IPS-18c (cell line): ENCODE data around the gene ABCC1.
"Not testable (repeated sequence)": the region's sequence is repeated elsewhere in the genome, so short reads cannot be mapped to it uniquely, and the experiment has no call there.

Source experiments
- H3K4me3 ChIP-seq: 2 replicates; pipeline ENCODE4 v1.7.0; 2013; ENCODE audit warnings: low read depth, mild to moderate bottlenecking, low read length, moderate library complexity; ENCODE audit not compliant: insufficient read depth
- H3K9me3 ChIP-seq: one replicate; pipeline ENCODE4 v1.6.1; 2013; ENCODE audit warnings: mild to moderate bottlenecking, low read length, moderate library complexity; ENCODE audit not compliant: control insufficient read depth, insufficient read depth

ABCC1 gene

DNA sequence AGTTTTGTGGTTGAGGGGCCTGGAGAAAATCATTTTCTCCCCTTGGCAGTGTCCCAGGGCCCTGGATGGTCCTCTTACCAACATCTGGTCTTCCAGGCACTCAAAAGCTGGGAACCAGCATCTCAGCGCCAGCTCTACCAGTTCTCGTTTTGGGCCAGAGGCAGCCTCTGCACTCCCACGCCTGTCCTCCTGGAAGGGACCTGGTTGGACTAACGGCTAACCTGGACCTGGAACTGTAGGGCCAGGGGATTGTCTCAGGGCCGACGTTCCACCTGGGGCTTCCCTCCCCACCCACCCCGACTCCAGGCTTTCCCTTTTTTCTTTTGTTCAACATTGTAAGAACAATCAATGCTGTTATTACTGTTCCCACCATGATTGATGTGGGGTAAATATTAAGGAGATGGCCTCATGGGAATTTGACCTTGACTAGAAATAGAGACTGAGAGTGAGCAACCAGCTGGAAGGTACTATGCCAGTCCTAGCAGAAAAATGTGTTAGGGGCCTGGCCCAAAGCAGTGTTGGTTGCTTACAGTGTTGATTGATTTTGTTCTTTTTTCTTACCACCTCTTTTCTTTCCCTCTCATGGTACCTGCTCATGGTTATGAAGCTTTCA lies 192.5 kb downstream of the ABCC1 start:
- H3K4me3 ChIP-seq: no peak overlapping the region
- no peaks in the 10 kb centered on the region for H3K9me3 ChIP-seq

DNA sequence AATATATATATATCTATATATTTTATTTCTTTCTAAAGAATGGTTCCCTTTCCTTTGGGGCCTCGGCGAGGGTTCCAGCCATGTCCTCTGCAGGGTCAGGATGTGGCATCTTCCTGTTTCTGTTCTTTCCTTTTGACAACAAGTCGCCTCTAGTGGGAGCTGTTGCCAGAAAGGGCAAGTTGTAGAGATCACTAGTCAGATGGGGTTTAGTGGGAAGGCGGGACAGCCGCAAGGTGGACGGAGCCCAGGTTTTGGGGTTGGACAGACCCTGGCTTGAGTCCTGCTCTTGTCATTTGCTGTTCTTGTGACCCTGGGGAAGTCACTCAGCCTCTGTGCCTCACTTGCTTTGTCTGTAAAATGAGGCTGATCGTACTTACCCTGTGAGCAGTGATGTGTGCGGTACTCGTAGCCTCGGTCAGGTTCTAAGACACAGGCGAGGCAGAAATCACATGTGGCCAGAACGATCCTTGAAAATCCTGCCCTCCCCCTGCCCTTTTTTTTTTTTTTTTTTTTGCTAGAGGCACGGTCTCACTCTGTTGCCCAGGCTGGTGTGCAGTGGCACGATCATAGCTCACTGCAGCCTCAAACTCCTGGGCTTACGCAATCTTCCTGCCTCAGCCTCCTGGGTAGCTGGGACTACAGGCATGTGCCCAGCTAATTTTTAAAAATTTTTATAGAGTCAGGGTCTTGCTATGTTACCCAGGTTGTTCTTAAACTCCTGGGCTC lies 193.8 kb downstream of the ABCC1 start:
- Histone ChIP-seq H3K4me3 (no peak overlapping the region), H3K9me3 (no peaks in the 10 kb centered on the region)

DNA sequence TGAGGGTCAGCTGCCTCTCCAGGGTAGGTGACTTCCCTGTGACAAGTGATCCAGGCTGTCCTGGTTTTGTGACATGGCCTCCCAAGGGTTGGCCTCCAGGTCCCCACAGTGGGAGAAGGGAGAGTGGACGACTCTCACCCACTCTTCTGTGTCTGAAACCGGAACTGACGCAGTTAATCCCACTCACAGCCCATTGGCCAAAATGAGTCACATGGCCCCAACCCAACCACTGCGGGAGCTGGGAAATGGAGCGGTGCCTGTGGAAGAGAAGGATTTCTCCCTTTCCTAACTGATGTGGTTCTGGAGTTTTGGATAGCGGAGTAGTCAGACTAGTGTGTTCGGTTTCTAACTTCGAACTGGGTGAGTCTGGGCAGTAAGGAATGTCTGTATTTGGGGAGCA lies 194.5 kb downstream of the ABCC1 start:
- Histone ChIP-seq H3K9me3 (no peaks in the 10 kb centered on the region), H3K4me3 (no peak overlapping the region)

DNA sequence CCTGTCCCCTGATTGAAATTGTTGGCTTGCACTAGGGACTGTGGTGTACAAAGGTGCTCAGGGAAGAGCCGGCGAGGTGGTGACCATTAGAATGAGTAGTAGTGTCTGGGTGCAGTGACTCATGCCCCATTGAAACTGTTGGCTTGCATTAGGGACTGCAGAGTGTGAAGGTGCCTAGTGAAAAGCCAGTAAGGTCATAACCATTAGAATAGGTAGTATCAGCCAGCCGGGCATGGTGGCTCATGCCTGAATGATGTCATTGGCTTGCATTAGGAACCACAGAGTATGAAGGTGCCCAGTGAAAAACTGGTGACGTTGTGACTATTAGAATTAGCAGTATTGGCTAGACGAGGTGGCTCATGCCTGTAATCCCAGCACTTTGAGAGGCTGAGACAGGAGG lies 195.0 kb downstream of the ABCC1 start:
- no peak overlapping the region for H3K4me3 ChIP-seq
- no peaks in the 10 kb centered on the region for H3K9me3 ChIP-seq

DNA sequence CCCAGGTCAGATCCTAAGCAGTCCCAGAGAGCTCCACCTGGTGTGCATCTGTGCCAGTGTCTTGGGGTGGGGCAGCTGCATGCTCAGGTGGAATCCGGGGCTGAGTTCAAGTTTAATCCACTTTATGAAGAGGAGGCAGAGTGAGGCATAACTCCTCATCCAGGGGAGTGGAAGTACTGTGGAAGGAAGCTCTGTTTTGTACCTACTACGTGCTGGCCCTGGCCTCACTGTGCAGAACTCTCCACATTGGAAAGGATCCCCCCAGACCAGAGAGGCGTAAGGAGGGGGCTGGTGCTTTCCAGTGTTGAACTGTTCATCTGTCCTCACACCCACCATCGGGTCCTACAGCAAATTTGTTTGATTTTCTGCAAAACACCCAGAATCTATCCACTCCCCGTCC lies 195.9 kb downstream of the ABCC1 start:
- H3K4me3 ChIP-seq: no peak overlapping the region
- H3K9me3 ChIP-seq: no peaks in the 10 kb centered on the region

DNA sequence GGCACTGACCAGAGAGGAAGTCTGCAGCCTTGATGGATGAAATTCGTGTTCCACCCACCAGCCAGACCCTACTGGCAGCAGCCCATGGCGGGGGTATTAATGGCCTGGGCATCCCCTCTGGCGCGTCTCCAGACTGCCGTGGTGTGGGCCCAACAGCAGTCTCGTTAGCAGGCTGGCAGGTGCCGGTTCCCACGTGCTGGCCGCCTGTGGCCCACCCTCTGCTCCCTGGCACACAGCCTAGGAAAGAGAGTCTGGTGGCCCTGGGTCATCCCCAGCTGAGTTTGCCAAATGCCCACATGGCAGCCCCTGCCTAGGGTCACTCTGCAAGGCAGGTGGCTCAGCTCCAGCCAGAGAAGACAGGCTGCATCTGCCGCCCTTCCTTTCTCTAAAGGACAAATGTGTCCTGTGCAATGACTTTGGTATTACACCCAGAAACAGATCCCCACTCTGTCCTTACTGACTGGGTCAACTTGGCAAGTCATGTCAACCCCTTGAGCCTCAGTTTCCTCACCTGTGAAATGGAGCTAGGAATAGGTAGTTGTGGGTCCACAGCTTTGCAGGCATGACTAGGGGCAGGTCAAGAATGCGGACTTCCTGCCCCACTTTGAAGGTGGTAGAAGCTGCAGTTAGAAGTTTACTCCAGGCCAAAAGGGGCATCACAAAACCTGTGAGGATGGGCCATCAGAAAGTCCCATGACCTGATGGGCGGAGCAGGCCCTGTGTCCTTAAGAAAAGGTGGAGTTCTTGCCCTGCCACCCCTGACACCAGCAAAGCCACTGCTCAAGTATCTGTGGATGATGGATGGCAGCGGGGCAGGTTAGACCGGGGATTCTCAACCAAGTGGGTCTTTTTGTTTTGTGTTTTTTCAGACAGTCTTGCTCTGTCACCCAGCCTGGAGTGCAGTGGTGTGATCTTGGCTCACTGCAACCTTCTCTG lies 197.2 kb downstream of the ABCC1 start:
- H3K9me3 ChIP-seq: no peaks in the 10 kb centered on the region
- no peak overlapping the region for H3K4me3 ChIP-seq

DNA sequence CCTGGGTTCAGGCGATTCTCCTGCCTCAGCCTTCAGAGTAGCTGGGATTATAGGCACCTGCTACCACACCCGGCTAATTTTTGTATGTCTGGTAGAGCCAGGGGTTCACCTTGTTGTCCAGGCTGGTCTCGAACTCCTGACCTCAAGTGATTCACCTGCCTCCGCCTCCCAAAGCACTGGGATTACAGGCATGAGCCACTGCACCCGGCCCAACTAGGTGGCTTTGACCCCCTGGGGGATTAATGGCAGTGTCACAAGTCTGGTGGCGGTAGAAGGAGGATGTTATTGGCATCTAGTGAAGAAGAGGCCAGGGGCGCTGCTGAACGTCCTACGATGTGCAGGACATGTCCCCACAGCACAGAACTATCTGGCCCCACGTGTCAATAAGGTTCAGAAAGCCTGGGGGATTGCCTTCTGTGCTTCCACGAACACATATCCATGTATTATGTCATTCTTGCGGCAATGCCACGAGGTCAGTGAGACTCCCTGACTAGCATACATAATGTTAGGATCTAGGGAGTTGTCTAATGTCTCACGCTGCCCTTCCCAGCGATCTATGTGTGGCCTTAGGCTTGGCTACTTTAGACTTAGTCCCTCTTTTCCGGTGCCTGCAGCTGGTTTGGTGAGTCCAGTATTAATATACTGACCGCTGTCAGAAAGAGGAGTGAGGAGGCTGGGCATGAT lies 198.0 kb downstream of the ABCC1 start:
- Histone ChIP-seq H3K9me3 (no peaks in the 10 kb centered on the region), H3K4me3 (no peak overlapping the region)

DNA sequence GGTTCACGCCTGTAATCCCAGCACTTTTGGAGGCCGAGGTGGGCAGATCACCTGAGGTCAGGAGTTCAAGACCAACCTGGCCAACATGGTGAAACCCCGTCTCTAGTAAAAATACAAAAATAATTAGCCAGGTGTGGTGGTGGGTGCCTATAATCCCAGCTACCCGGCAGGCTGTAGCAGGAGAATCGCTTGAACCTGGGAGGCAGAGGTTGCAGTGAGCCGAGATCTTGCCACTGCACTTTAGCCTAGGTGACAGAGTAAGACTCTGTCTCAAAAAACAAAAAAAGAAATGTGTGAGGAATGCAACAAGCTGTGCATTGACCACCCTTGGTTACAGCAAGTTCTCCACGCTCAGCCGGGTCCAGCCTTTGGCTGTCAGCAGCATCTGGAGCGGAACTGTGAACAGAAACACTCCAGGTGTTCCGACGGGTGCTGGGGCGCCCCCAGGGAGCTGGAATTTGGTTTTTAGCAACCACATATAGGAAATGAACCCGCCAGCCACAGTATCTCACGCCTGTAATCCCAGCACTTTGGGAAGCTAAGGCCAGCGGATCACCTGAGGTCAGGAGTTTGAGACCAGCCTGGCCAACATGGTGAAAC lies 198.7 kb downstream of the ABCC1 start:
- not testable (repeated sequence) for H3K4me3 ChIP-seq, H3K9me3 ChIP-seq

DNA sequence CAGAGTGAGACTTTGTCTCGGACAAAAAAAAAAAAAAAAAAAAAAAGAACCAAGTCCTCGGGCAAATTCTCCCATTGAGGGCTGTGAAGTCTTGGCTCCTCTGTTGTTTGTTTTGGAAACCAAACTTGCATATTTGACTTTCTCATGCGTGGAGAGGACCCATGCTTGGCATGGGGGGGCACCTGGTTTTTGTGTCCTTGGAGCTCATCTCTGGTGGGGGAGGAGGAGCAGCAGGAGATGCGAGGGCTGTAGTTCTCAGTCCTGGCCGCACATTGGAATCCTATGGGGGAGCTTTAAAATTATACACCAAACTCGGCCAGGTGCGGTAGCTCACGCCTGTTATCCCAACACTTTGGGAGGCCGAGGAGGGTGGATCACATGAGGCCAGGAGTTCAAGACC lies 199.3 kb downstream of the ABCC1 start:
- Histone ChIP-seq H3K9me3 (no peaks in the 10 kb centered on the region), H3K4me3 (no peak overlapping the region)

DNA sequence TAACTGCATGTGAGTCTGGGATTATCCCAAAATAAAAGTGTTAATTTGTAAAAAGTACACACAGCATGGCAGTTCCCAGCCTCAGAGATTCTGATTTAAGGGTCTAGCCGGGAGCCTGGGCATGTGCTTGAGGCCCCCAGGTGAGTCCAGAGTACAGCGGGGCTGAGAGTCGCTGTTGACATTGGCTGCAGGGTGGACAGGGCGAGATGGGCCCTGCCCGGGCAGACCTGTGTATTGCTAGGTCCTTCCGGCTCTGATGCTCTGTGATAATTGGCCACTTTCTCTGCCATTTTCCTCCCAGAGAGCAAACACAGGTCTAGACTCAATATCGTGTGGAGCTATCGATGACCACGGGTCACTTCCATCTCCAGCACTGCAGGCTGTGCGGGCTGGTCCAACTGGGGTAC lies 200.3 kb downstream of the ABCC1 start:
- Histone ChIP-seq H3K4me3 (no peak overlapping the region), H3K9me3 (no peaks in the 10 kb centered on the region)

DNA sequence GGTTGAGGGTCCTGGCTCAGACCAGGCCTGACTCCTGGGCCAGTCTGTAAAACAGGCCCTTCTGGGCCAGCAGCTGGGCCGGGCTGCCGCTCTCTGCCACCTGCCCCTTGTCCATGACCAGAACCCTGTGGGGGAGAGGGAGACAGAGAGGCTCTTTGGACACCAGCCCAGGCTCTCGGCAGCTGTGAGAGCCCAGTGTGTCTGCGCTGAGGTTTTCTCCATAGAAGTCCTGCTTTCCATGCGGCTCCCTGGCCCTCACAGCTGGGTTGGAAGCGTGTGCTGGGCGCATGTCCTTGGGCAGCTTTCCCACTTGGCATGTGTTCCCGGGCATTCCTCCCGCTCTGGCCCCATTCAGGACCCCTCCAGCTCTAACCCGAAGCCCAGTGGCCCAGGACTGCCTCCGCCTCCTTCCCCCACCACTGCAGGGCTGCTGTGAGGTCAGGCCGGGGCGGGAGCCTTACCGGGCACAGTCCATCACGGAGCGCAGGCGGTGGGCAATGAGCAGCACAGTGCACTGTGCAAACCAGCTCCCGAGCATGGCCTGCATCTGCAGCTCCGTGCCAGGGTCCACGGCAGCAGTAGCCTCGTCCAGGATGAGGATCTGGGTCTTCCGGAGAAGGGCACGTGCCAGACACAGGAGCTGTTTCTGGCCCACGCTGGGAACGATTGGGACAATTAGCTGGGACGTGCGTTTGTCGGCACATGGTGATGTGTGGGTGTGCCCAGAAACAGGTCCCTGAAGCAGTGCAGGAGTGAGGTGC lies 200.9 kb downstream of the ABCC1 start:
- H3K4me3 ChIP-seq: no peak overlapping the region
- no peaks in the 10 kb centered on the region for H3K9me3 ChIP-seq

DNA sequence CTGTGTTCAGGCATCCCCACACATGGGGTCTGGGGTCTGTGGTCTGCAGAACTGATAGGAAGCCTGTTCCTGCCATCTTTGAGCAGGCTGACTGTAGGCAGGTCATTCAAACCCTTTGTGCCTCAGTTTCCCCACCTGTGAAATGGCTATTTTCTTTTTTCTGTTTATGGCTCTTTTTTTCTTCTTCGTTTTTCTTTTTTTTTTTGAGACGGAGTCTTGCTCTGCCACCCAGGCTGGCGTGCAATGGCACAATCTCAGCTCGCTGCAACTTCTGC lies 201.4 kb downstream of the ABCC1 start:
- Histone ChIP-seq H3K9me3 (no peaks in the 10 kb centered on the region), H3K4me3 (no peak overlapping the region)

DNA sequence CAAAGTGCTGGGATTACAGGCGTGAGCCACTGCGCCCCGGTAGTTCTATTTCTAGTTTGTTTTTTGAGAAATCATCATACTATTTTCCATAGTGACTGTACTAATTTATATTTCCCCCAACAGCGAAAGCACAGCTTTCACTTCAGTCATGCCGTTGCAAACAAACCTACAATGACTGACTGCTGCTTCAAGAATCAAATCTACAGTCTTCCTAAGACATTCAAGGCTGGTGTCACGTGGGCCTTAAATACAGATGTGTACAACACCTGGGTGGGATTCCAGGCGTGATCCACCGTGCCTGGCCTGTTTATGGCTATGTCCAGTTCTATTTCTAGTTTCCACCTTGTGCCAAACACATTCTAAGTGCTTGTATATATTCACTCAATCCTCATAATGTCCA lies 201.9 kb downstream of the ABCC1 start:
- H3K4me3 ChIP-seq: no peak overlapping the region

DNA sequence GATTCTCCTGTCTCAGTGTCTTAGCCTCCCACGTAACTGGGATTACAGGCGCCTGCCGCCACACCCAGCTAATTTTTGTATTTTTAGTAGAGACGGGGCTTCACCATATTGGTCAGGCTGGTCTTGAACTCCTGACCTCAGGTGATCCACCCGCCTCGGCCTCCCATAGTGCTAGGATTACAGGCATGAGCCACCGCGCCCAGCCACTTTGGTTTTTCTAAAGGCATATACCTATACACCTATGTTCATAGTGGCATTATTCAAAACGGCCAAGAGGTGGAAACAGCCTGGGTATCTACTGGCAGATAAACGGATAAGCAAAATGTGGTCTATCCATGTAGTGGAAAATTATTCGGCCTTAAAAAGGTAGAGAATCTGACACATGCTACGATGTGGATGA lies 203.6 kb downstream of the ABCC1 start:
- not testable (repeated sequence) for H3K4me3 ChIP-seq, H3K9me3 ChIP-seq

More for the DNA sequence above, 201.9 kb downstream of the ABCC1 start:
- no peaks in the 10 kb centered on the region for H3K9me3 ChIP-seq

DNA sequence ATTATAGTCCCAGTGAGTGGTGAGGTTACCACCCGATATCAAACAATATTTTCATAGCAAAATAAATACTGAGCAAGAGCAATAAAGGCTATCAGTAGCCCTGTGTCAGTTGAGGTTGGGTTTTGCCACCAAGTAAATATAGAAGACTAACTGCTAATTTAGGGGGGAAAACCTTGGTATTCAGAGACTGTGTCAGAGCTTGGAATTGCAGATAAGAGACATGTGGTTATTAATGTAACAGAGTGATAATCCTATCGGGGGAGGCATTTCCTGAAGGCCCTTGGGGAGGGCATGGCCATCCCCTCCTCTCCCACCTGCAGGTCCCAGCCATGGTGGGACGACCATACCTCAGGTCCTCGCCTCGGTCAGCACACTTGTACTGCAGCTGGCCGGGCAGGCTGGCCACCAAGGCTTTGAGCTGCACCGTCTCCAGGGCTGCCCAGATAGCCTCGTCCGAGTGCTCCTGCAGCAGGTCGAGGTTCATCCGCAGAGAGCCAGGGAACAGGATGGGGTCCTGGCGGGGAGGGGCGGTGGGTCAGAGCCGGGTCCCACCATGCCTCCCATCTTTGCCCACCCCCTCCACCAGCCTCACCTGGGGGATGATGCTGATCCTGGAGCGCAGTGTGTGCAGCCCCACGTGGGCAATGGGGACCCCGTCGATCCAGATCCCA lies 205.0 kb downstream of the ABCC1 start:
- no peaks in the 10 kb centered on the region for H3K9me3 ChIP-seq
- no peak overlapping the region for H3K4me3 ChIP-seq

DNA sequence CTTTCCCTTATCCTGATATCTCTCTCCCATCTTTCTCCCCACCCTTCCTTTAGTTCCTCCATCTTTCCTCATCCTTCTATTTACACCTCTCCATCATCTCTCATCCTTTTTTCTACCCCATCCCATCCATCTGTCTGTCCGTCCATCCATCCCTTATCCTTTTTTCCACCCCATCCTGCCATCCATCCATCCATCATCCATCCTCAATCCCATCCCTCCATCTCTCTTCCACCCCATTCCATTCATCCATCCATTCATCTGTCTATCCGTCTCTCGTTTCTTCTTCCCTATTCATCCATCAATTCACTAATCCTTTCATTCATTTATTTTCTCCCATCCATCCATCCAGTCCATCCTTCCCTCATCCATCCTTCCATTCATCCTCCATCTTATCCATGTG lies 205.8 kb downstream of the ABCC1 start:
- no peaks in the 10 kb centered on the region for H3K9me3 ChIP-seq
- no peak overlapping the region for H3K4me3 ChIP-seq
